PC-3 (cell line): ENCODE results near the gene CTBP2.

Experiments
- CTCF ChIP-seq: fragments of 300-600 bp; sonication (generic); conservative IDR thresholded peaks from 2 replicates; pipeline ENCODE4 v1.5.1; 2017; ENCODE audit warnings: antibody characterized with exemption, low read depth, mild to moderate bottlenecking, low read length
- EZH2phosphoT487 ChIP-seq: fragments of 300-600 bp; sonication (generic); IDR thresholded peaks from 2 replicates; pipeline ENCODE4 v1.6.1; 2018; ENCODE audit warnings: mild to moderate bottlenecking, antibody characterized with exemption, low read length, borderline replicate concordance

DNA sequence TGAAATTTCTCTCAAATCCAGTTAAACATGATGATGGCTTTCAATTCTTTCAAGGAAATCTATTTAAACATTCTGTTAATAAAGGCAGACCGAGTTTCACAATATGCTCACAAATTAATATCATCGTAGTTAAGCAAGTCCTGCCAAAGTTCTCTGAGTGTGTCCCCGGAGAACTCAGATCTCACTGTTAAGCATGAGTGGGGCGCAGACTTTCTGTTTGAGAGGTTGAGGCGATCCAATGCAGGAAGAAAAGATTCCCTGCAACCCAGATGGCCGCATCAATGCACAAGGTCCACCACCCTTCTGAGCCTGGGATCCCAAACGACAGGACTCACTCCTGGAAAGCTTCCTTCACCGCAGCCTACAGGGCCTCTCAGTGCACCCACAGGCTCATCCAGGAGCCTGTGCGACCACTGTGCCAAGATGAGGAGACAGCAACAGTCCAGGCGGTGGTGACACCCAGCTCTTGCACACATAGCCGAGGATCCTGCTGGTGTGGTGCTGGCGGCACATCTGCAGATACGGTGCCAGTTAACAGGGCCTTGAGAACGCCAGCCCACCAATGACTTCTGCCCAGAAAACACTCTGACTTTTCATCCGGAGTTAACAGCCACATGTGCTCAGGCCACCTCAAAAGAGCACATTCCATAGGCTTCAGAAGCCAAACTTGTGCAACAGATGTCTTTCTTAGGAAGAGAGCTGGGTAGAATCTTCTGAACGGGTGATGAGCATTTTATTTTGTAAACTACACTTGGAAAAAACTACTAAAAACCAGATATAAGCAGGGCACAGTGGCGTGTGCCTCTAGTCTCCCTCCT lies 116.3 kb downstream of the CTBP2 start:
- TF ChIP-seq CTCF (no peak), EZH2phosphoT487 (no peak)
